ENCODE data around the gene FAM174C.

FAM174C gene

GRCh38 chr19:1325568-1326294 lies 50.4 kb downstream of the FAM174C start:
- DNase-seq: no peak

- DNase-seq: no peak
These were observed 51.8 kb downstream of the FAM174C start for GRCh38 chr19:1327125-1327524.
